Stimulated activated CD8-positive, alpha-beta memory T cell treated with anti-CD3 and anti-CD28 coated beads, Interleukin-4, amount 100 ng/mL, for 1 hour (primary cell): ENCODE measurements around the gene KCNJ1.
A peak's percentile ranks its signal among the peaks of the same experiment; 100 is the strongest.

Experiments
- DNase-seq, 2 donors: peaks; one replicate each; pipeline ENCODE4 v3.0.0-alpha.2; 2020; ENCODE audit warnings: low read depth in 2 of 2, low spot score in 1 of 2

KCNJ1 gene

DNA sequence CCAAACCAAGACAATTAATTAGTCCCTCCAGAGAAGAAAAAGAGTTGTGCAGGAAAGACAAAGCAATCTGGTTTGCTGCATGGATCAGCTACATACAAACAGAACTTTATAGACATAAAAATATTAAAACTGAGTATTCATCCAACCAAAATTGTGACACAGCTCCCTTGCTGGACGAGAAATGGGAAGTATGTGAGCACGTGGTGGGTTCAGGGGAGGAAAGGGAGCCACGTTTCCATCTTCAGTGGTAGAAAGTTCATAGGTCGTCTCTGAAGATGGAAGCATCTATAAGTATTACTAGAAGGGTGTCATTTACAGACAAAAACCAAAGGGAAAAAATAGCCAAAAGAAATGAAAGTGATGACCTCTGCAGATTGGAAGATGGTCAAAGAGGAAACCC, 17.0 kb upstream of the KCNJ1 start:
- DNase-seq, result no peak

GRCh38 chr11:128882451-128882850, 15.4 kb upstream of the KCNJ1 start:
- DNase-seq, result no peak

DNA sequence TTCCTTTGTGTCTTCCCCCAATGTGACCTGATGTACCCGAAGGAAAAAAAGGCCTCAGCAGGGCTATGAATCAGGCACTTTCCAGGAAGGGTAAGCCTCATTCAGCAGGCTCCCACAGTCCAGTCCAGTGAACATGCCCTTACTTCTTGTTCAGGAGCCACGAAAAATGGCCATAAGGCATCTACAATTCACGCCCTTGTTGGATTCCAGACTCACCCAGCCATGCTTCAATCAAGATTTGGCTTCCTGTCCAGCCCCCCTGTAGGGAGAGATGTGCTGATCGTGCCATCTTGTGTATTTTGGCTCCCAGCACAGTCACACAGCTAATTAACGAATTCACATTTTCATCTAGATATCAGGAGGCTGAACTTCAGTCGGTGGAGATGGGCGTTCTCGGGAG, 14.1 kb upstream of the KCNJ1 start:
- no peak for DNase-seq

GRCh38 chr11:128879817-128880216, 12.7 kb upstream of the KCNJ1 start:
- DNase-seq, result no peak

DNA sequence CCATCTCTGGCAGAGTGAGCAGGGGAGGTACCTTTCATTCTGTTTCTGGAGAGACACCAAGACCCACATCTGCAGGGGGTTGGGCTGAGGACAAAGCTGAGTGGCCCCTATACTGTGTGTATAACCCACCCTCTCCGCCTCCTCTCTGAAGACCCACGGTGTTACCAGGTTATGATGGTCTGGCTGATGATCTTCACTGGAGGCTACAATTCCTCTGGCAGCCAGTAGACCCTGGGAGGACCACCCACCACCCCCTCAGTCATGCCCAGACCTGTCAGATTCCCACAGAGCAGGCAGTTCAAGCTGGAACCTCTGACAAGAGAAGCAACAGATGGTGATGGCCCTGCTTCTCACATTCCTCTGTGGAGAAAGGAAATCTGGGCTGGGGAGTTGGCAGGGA, 11.4 kb upstream of the KCNJ1 start:
- no peak for DNase-seq

- DNase-seq, result no peak
These were observed 10.6 kb upstream of the KCNJ1 start for GRCh38 chr11:128877726-128878125.

DNA sequence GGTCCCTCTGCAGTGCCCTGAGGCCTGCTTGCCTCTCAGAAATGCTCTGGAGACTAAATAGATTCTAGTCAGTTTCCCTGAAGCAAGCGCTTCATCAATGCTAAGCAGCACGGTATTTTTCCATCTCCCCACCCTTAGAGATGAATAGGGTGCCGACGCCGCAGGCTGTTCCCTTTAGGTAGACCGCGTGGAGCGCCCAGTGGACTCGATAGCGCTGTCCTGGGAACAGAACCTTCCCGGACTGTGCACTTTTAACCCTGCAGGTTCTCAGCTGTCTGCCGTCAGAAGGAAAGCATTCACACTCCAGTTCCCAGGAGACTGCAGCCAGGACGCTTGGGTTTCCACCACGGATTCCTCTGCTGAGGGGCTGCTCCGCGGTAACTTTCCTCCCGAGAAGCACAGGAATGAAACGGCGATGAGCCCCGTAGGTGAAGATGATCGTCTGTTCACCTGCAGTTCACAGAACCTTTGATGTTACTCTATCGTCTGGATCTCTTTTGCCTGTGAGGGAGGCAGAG, 9.1 kb upstream of the KCNJ1 start:
- no peak for DNase-seq

DNA sequence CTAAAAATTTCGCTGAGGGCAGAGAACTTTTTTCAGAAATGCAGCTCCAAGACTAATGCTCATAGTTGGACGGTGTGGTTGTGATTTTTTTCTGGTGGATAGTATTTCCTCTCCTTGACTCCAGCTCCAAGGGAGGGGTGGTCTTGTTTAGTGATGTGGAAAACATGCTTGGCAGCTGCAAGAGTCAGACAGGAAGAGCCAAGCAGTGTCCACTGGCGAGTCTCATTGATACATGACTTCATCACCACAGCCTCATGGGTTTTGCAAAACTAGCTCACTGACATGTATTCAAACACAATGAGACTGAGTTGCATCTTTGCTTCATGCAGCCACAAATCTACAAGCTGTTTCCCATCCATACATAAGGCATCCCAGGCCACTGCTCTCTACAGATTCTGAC, 7.3 kb upstream of the KCNJ1 start:
- no peak for DNase-seq

DNA sequence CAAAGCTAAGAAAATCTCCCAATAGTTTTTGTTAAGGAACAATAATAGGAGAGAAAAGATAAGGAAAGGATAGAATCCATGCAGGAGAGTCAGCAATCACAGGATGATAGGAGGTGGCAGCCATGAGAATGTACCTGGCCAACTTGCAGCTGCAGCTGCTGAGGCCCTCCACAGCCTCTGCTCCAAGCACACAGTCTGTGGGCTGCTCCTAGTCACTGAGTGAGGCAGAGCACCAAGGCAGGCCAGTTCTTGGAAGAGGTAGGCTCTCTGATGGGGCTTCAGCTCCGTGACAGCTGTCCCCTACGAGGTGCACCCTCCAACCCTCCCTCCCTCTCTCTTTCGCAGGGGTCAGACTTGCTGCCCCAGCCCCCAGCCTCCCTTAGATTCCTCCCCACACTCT, 5.5 kb upstream of the KCNJ1 start:
- no peak for DNase-seq

- no peak for DNase-seq
These were observed 5.0 kb upstream of the KCNJ1 start for GRCh38 chr11:128872094-128872493.

- no peak for DNase-seq
These were observed 4.1 kb upstream of the KCNJ1 start for GRCh38 chr11:128871168-128871610.

- no peak for DNase-seq
These were observed 2.0 kb upstream of the KCNJ1 start for GRCh38 chr11:128868841-128869671.

DNA sequence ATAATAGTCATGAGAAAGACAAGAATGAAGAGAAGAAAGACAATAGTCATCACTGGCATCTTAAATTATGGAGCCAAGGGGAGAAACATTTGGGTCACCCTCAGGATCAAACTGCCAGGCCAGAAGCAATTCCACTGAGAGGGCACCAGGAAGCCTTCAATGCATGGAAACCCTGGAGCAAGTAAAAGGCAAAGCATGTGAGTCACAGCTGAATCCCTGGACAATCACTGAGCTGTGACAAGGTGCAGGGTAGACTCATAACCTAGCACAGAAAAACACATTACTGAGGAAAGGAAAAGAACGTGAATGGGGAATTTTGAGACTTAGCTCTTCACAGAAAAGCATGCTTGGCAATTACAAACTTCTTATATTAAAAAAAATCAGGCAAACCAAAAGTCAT, 1.6 kb downstream of the KCNJ1 start:
- DNase-seq, result no peak

DNA sequence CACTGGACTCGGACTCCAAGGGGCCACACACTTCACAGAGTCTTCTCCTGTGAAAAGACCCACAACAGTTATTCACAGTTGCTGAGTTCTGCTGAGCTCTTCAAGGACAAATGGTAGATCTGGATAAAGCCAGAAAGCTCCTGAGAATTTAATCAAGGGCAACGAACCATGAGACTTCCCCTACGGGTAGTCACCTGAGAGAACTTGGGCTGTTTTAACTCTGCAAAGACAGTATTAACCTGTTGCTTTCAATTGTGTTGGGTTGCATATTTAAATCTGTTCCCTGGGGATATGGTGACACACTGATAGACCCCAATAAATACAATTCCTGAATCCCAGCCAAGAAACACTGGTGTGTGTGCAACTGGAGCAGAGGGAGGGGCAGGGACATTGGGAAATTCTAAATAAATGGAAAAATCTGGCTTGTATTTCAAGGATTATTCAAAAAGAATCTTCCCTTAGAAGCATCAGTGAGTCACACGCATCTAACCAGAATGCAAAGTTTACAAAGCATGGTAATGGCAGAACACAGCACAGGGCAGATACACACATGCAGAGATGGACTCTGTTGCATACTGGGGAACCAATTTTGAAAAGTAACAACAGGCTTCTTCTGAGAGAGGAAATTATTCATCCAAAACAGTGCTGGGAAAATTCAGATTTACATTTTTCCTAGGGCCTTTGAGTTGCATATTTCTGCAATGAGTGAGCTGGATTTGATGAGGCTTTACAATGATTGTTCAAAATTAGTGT, 4.0 kb downstream of the KCNJ1 start:
- no peak for DNase-seq

DNA sequence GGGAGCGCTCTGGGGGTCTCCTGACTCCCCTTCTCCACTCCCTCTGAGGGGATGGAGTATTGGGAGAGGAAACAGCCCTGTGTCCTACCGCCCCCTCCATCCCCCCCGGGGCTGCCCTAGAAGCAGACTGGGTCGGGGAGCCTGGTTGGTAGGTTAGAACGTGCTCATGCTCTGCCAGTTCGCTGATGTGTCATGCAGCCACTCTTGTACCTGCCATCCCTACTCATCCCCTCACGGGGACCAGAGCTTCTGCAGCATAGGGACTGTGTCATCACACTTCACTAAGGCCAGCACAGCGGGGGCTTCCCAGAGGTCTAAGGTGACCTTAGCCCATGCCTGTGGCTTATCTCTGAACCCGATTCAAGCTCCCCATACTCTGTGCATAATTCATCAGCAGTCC, 4.7 kb downstream of the KCNJ1 start:
- DNase-seq, result no peak

DNA sequence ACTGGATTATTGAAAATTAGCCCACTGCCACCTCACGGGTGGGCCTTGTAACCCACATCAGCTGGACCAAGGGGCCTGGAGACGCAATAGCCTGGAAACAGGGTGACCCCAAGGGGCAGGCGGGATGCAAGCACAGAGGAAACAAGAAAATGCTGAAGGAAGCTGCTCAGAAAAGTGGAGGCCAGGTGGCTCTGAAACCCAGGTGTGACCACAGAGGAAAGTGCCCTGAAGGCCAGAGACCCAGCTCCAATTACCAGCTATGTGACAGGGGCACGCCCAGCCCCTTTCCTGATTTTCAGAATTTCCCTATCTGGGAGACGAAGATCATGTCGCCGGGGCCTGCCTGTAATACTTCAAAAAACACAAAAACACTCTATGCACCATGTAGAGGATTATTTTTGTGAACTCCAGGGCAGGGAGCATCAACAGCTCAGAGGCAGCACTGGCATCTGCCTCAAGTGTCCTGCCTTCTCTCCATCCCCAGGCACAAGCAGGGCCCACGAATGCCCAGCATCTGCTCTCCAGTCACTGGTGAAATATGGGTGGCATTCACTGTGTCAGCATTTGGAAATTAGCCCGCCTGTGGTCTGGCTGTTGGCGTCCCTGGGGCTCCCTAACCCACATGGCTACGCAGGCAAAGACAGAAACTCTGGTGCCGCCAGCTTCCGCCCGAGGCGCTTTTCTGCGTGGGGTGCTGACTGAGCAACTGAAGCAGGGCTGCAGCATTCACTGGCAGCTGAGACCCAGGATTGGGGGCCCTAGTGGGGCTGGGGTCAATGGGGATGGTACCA, 6.3 kb downstream of the KCNJ1 start:
- no peak for DNase-seq

DNA sequence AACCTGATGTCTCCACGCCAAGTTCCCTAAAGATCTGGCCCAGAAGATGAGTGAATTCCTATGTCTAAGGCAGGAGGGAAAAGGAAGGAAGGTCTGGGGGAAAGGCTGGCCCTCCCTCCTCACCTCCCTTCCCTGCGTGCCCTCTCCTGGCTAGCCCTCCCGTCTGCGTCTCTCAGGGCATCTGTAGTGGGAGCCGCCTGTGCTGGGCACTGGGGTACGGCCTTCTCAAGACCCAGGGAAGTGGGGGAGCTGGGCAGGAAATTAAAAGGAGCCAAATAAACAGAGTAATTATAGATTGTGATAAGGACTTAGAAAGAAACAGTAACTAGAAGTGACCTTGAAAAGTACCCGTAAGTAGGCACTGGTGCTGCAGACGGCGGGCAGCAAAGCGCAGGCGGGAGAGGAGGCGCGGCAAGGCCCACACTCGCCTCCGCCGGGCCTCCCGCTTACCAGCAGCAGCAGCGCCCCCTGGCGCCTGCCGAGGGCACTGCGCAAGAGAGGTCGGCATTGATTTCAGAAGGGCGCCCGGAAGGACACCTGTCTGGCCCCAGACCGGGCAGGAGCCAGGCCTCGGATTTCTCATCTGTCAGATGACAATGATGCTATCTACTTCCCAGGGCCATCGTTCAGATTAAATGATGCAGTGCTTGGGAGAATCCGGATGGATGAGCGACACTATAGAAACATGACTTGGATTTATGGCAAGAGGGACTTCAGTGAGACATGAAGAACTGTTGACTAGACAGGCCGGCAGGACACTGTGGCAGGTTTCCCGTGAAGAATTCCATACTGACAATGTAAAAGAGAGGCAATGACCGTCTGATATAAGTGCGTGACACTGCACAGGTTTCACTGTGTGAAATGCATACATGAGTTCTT, 7.3 kb downstream of the KCNJ1 start:
- peak; percentile 19 to 58 for DNase-seq

GRCh38 chr11:128857341-128857740, 9.8 kb downstream of the KCNJ1 start:
- no peak for DNase-seq

- DNase-seq, result no peak
These were observed 10.9 kb downstream of the KCNJ1 start for GRCh38 chr11:128856241-128856640.

- no peak for DNase-seq
These were observed 12.3 kb downstream of the KCNJ1 start for GRCh38 chr11:128854841-128855240.

- no peak for DNase-seq
These were observed 13.5 kb downstream of the KCNJ1 start for GRCh38 chr11:128853559-128853958.
